GM21447 (cell line): ENCODE measurements around the gene RELT.

ENCODE experiments used
- ATAC-seq: cut with Tn5 transposase; IDR thresholded peaks from one replicate; pipeline ENCODE4 v1.9.1; 2021; ENCODE audit not compliant: unreplicated experiment

Gene RELT

GRCh38 chr11:73374151-73374550 lies 2.0 kb upstream of the RELT start:
- no peak for ATAC-seq

- ATAC-seq, result no peak
Observed at GRCh38 chr11:73375830-73376159, 404 bp upstream of the RELT start.

GRCh38 chr11:73376803-73377629 lies 817 bp downstream of the RELT start:
- no peak for ATAC-seq

DNA sequence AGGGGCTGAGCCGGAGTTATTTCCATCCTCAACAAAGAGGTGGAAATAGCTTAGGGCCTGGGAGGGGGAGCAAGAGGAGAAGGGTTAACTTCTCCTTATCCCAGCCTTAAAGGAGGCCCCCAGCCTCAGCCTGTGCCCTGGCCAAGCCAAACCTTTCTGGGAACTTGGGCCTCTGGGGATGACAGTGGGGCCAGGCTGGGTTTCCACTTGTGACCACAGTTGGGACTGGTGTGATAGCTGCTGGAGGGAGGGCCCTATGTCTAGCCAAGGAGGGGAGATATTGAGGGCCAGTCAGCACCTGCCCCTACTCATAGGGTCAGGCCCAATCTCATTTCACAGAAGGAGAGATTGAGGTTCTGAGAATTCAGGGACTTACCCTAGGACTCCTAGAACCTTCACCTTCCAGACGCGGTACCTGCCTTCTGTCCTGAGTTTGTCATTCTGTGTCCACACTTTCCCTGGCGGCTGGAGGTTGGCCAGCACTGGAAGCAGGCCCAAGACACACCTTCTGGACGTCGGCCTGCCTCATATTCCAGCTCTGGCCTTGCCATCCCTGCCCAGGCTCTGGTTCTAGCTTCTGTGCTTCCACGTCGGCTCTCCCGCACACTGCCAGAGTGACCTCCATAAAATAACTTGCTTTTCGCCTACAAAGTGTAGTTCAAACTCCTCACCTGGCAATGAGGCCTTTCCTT lies 3.1 kb downstream of the RELT start:
- no peak for ATAC-seq

DNA sequence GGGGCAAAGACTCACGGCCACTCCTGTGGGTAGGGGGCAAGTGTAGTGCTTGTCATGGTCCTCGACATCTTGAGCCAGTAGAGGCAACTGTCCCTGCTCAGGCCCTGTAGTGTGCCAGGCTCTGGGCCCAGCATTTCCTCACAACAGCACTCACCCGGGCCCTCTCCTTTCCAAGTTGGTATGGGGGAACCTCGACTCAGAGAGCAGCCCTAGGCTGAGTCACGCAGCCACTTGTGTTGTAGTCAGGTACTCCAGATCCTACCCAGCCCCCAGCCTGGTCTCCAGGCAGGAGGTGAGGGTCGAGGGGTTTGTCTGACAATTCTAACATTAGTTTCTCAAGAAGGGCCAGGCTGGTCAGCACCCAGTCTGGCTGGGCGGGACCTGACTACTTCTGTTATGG lies 4.1 kb downstream of the RELT start:
- ATAC-seq, result no peak

- no peak for ATAC-seq
Observed at GRCh38 chr11:73380897-73381410, 4.8 kb downstream of the RELT start.

GRCh38 chr11:73381589-73381988 lies 5.4 kb downstream of the RELT start:
- no peak for ATAC-seq

- no peak for ATAC-seq
Observed at GRCh38 chr11:73382183-73382582, 6.0 kb downstream of the RELT start.

- no peak for ATAC-seq
Observed at GRCh38 chr11:73382747-73383146, 6.5 kb downstream of the RELT start.

GRCh38 chr11:73383249-73384124 lies 7.3 kb downstream of the RELT start:
- no peak for ATAC-seq

GRCh38 chr11:73384125-73384441 lies 7.9 kb downstream of the RELT start:
- no peak for ATAC-seq

DNA sequence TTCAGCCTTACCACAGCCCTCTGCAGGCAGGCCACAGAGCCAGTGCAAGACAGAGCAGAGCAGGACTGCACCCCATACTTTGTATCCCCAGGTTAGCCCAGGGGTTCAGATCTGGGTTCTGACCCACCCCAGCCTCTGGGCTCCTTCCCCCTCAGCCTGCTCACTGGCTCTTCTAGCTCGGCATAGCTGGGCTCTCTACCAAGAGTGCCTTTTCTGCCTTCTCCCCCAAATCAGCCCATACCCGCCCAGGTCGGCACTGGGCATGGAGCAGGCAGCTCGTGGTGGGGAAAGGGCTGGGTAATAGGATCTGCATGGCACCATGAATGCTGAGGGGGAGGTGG lies 8.3 kb downstream of the RELT start:
- no peak for ATAC-seq

DNA sequence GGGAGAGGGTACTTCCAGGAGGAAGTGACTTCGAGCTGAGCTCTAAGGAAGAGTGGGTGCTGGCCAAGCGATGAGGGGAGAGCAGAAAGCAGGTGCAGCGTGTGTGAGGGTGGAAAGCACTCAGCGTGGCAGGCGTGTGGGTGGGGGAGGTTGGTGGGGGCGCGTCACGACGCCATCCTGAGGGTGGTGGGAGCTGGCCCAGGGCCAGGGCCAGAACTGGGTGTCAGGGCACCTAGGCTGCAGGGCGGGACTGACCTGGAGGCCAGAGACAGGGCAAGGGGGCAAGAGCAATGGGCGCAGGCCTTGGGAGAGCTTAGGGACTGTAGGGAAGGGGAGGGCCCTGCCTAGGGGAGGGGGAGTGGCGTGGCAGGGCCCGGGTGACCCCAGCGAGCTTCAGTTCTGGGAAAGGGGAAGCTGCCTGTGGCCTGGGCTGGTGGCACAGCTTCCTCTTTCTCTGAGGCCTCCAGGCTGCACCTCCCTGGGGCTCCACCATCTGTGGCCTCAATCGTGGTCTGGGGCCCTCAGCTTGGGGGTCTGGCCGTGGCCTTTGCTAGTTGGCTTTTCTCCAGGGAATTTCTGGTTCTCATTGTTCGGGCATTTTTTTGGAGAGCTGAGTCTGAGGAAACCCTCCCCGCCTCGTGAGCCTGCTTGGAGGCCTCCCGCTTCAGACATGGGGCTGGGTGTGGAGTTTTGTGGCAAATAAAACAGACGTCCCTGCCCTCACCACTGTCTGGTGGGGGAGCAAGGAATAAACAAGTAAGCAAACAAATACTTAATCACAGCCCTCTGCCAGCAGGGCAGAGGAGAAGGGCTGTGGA lies 8.9 kb downstream of the RELT start:
- ATAC-seq, result peak; percentile 55

GRCh38 chr11:73386016-73386415 lies 9.8 kb downstream of the RELT start:
- ATAC-seq, result no peak

DNA sequence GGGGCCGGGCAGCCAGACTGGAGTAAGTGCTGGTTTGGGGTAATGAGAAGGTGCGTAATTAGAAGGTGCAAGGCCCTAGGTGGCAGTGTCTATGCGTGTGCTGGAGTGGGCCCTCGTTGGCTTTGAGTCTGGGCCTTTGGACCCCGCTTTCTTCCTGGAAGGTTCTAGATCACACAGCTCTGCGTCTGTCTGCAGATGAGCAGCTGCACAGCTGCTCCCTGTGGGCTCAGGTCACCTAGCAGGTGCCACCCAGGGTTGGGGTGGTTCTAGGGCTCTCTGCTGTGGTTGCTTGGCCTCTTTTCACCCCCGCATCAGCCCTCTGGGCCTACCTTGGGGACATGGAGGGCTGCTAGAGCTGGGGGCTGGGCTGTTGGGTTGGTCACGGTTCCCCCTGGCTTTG lies 10.3 kb downstream of the RELT start:
- no peak for ATAC-seq

- ATAC-seq, result no peak
Observed at GRCh38 chr11:73387594-73388264, 11.5 kb downstream of the RELT start.

GRCh38 chr11:73388265-73389133 lies 12.3 kb downstream of the RELT start:
- no peak for ATAC-seq

DNA sequence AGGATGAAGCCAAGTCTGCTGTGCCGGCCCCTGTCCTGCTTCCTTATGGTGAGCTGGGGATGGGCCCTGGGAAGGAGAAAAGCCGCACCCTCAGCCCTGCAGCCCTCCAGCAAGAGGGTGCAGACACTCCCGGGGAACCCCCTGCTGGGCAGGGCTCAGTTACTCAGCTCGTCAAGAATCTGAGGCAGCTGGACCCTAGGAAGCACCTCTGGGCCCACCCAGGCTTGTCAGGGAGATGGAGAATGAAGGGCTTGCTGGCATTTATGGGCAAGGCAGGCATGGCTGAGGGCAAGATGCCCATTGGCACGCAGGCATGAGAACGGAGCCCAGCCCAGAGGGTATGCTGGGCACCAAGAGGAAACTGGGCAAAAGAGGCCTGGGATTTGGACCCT lies 12.9 kb downstream of the RELT start:
- ATAC-seq, result no peak

- ATAC-seq, result no peak
Observed at GRCh38 chr11:73389916-73390315, 13.7 kb downstream of the RELT start.
